GM21576 (cell line): ENCODE data around the gene DLG1.
"Not testable (repeated sequence)": the region's sequence is repeated elsewhere in the genome, so short reads cannot be mapped to it uniquely, and the experiment has no call there.

Source experiments
- ATAC-seq: cut with Tn5 transposase; IDR thresholded peaks from one replicate; pipeline ENCODE4 v1.9.1; 2021; ENCODE audit warnings: mild to moderate bottlenecking, moderate library complexity; ENCODE audit not compliant: unreplicated experiment

DLG1 gene

GRCh38 chr3:197216914-197217313 lies 81.5 kb downstream of the DLG1 start:
- ATAC-seq = no peak

GRCh38 chr3:197216169-197216860 lies 82.1 kb downstream of the DLG1 start:
- ATAC-seq = no peak

GRCh38 chr3:197212290-197212689 lies 86.1 kb downstream of the DLG1 start:
- no peak for ATAC-seq

- not testable (repeated sequence) for ATAC-seq
These were observed 86.7 kb downstream of the DLG1 start for GRCh38 chr3:197211698-197212097.

GRCh38 chr3:197209366-197210260 lies 88.8 kb downstream of the DLG1 start:
- ATAC-seq = no peak

- ATAC-seq = no peak
These were observed 91.5 kb downstream of the DLG1 start for GRCh38 chr3:197206913-197207312.

GRCh38 chr3:197205675-197206074 lies 92.7 kb downstream of the DLG1 start:
- ATAC-seq = no peak

- ATAC-seq = no peak
These were observed 93.1 kb downstream of the DLG1 start for GRCh38 chr3:197205265-197205664.

GRCh38 chr3:197204736-197205135 lies 93.7 kb downstream of the DLG1 start:
- no peak for ATAC-seq

GRCh38 chr3:197203714-197204146 lies 94.7 kb downstream of the DLG1 start:
- ATAC-seq = no peak

GRCh38 chr3:197202694-197203093 lies 95.7 kb downstream of the DLG1 start:
- ATAC-seq = no peak

GRCh38 chr3:197201791-197202452 lies 96.5 kb downstream of the DLG1 start:
- no peak for ATAC-seq

- ATAC-seq = not testable (repeated sequence)
These were observed 97.6 kb downstream of the DLG1 start for GRCh38 chr3:197200856-197201255.

- no peak for ATAC-seq
These were observed 101.1 kb downstream of the DLG1 start for GRCh38 chr3:197197334-197197733.

- no peak for ATAC-seq
These were observed 102.2 kb downstream of the DLG1 start for GRCh38 chr3:197196192-197196591.

- ATAC-seq = no peak
These were observed 103.1 kb downstream of the DLG1 start for GRCh38 chr3:197195326-197195725.

GRCh38 chr3:197193759-197194158 lies 104.7 kb downstream of the DLG1 start:
- ATAC-seq = not testable (repeated sequence)

- ATAC-seq = no peak
These were observed 106.5 kb downstream of the DLG1 start for GRCh38 chr3:197191897-197192296.

GRCh38 chr3:197189623-197190022 lies 108.8 kb downstream of the DLG1 start:
- ATAC-seq = no peak

GRCh38 chr3:197188963-197189362 lies 109.4 kb downstream of the DLG1 start:
- ATAC-seq = no peak

- peak; percentile 55 for ATAC-seq
These were observed 111.4 kb downstream of the DLG1 start for GRCh38 chr3:197186887-197187588.
